GOT3 (cell line): ENCODE data around the gene ACAD8.

Experiments
- DNase-seq: peaks from one replicate; lab custom pipeline; 2025; ENCODE audit warnings: mixed read lengths; lab: John Stamatoyannopoulos, UW

The ACAD8 gene

GRCh38 chr11:134253188-134253993 lies at the start of gene ACAD8, which contains the start of gene THYN1:
Gene ACAD8 (plus strand): TSS chr11:134253568. CDS start chr11:134253601, 33 bp downstream.
Gene THYN1 (minus strand): TSS chr11:134253352. CDS start chr11:134252882, 470 bp downstream.
- peak; percentile 50 for DNase-seq

DNA sequence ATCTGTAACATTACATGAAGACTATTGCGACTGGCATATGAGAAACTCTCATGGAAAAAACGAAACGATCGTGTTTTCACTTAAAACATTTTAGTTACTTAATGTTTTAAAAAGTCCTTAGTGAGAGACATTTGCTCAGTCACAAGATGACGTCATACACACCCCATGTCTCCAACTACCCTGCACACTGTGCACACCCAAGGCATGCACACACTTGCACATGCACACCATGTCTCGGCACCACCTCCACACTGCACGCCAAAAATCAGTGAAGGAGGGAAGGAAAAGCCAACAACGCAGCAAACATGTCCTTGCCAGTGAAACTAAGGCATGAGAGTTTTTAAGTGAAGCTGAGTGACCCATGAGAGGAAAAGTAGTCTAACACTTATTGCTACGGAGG lies 47.6 kb upstream of the ACAD8 start:
- DNase-seq: no peak

GRCh38 chr11:134206185-134206584 lies 47.2 kb upstream of the ACAD8 start:
- DNase-seq: no peak

- no peak for DNase-seq
Measured at GRCh38 chr11:134207538-134208239, 45.7 kb upstream of the ACAD8 start.

DNA sequence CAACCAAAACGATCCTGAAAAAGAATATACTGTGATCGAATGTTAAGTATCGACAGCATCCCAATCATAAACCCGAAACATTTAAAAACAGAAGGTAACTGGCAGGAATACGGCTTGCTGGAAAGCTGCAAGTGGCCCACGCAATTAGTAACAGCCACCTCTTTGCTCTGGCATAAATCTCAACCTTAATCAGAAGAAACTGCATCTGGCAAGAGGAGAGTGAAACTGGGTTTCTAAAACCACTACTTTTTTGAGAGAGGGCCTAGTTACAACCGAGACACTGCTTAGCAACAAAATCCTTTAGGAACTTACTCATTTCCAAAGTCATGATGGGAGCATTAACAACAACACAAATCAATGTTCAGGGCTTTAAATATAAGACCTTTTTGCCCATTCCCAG lies 37.5 kb upstream of the ACAD8 start:
- DNase-seq: no peak

DNA sequence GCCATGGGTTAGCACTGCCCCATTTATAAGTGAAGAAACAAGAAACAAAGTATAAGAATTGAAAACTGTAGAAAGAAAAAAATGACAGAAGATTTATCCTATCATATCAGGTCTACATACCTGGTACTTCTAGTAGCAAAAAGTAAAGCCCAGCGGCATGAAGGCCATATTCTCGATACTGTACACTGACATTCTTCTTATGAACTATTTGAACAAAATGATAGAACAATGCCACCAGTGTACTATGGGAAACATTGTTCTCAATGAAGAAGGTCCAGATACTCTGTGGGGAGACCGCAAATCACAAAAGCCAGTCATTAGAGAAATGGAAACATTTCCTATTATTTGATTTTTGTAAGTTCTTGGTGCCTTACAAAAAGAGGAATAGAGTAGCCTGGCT lies 36.6 kb upstream of the ACAD8 start:
- no peak for DNase-seq

- no peak for DNase-seq
Measured at GRCh38 chr11:134223121-134223520, 30.2 kb upstream of the ACAD8 start.

GRCh38 chr11:134223836-134224709 lies 29.3 kb upstream of the ACAD8 start, which contains the start of the genes NCAPD3 and VPS26B:
Gene NCAPD3 (minus strand): TSS chr11:134223967. CDS start chr11:134223926, 41 bp downstream.
Gene VPS26B (plus strand): TSS chr11:134224671. CDS start chr11:134225123, 452 bp downstream.
- peak; percentile 59 for DNase-seq

DNA sequence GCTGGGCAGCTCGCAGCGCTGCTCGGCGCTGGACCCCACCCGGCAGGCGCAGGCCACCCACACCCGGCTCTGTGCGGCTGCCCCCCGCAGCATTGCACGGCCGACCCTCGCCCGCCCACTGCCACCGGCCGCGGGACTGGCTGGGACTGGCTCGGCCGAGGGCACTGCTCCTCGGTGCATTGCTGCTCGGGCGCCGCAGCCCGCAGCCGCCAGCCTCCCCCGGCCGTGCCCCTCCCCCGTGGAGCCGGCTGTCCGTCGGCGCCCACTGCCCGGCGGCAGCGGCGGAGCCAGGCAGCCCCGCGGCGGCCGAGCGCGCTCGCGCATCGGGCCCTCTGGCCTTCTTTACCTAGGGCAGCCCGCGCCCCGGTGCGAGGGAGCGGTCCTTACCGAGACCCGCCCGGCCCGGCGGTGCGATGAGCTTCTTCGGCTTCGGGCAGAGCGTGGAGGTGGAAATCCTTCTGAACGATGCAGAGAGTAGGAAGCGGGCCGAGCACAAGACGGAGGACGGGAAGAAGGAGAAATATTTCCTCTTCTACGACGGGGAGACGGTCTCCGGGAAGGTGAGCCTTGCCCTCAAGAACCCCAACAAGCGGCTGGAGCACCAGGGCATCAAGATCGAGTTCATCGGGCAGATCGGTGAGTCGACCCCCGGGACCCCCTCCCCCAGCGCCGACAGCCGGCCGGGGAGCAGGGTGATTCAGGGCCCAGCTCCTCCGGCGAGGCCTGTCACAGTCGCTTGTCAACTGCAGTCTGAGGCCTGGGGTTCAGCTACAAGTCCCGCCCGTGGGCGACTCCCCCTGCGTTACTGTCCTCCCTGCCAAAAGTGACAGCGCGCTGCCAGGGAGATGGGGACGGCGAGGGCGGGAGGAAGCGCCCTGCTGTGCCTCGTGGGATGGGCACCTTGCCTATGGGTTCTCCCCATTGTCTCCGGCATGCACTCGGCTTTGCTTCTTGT lies 28.4 kb upstream of the ACAD8 start:
- DNase-seq: no peak

GRCh38 chr11:134226806-134227325 lies 26.5 kb upstream of the ACAD8 start:
- DNase-seq: no peak

DNA sequence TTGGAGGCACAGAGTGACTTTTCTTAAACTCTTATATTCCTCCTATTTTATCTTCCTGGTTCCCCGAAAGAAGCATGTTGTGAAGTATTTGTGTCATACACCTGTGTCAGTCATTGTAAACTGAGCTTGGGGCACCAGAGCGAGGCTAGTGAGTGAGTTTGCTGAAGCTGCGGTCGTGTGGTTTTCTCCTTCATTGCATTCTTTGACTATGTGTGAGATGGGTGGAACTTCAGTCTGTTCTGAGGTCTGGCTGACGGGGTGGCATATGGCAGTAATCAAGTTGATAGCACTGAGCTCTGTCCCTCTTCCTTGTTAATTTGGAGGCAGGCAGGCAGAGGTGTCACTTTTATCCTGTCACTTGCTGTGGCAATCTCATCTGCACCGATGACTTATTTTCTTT lies 24.7 kb upstream of the ACAD8 start:
- no peak for DNase-seq

DNA sequence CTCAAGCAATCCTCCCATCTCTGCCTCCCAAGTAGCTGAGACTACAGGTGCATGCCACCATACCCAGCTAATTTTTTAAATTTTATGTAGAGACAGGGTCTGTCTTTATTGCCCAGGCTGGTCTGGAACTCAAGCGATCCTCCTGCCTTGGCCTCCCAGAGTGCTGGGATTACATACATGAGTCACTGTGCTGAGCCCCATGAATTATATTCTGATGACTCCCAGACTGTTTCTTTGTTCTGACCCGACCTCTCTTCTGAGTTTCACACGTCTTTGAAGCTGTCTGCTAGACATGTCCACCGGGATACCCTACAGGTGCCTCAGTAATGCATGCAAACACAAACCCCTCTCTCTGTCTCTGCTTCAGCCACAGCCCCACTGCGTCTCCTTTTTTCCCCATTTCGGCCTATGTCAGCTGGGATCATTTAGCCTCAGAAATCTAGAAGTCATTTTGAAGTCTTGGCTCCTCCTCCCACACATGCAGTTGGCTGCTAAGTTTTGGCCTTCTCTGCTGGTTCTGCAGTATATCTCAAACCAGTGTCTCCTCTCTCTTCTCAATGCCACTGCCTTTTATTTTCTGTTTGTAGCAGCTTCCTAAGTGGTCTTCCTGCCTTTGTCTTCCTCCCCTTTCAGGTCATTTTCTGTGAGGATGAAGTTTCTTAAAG lies 24.1 kb upstream of the ACAD8 start:
- no peak for DNase-seq

GRCh38 chr11:134230339-134230738 lies 23.0 kb upstream of the ACAD8 start:
- no peak for DNase-seq

DNA sequence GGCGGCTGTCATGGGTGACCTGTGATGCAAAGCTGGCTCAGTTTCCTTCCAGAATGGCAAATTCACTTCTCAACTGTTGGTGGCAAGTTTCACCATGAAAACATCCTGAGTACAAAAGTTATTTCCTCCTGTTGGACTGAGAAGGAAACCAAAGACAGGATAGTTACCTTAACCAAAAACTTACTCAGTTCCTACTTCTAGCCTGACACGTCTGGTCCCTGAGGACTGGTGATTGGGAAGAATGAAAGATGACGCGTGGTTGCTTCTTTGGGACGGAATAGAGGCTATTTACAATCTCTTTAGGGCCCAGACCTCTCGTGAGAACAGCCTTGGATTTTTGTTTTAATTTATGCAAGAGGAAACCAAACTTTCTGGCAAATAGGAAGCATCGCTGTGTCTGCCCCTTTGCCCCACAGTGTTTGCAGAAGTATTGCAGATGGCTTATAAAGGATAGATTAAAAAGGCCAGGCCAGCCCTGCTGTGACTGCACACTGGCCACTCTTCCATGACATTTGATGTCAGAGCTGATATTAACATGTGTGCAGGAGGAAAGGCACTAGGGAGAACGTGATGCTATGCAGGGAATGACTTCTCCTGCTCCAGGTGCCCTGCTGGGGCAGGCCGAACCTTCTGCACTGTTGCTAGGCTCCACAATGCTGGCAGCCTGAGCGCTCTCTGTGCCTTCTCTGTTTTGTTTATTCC lies 21.3 kb upstream of the ACAD8 start:
- no peak for DNase-seq

- no peak for DNase-seq
Measured at GRCh38 chr11:134233729-134234179, 19.6 kb upstream of the ACAD8 start.

DNA sequence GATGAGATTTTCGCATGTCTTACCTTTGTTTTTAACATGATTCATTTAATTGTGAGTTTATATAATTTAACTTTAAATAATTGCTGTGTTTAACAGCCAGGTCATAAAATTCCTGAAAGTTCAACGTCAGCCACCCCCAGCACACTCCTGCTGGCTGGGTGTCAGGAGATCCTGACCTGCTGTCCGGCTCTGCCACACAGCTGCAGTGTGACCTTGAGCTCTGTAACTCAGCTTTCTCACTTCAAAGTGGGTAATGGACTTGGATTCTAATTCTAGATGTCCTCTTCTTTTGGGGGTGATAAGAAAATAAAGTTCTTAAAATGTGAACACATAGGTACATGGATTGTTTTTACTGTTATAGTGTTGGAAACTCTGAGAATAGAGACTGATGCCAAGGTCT lies 18.0 kb upstream of the ACAD8 start:
- no peak for DNase-seq

DNA sequence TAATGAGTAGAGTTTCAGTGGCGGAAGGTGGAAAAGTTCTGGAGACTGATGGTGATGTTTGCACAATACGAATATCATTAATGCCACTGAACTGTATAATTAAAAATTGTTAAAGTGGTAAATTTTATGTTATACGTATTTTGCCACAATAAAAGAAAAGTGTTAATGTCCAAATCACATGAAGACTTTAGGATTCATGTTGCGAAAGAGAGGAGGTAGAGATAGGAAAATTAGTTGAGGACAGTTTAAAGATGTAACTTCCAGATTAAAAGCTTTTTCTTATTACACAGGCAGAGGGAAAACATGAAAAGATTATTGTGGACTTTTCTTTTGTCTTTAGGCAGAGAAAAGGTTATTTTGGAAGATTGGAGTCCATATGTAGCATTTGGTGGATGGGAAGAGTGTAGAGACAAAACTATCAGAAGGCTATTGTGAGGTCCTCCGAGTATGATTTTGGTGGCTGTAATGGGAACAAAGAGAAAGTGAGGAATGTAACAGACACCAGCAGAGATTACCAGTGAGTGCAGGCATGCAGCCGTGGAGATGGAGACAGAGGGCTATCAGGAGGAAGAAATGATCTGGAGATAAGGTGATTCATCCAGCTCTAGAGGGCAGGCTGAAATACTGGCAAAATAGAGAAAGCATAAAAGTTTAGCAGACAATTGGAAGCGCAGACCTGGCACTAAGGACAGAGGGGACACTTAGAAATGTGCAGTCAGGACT lies 16.4 kb upstream of the ACAD8 start:
- no peak for DNase-seq

DNA sequence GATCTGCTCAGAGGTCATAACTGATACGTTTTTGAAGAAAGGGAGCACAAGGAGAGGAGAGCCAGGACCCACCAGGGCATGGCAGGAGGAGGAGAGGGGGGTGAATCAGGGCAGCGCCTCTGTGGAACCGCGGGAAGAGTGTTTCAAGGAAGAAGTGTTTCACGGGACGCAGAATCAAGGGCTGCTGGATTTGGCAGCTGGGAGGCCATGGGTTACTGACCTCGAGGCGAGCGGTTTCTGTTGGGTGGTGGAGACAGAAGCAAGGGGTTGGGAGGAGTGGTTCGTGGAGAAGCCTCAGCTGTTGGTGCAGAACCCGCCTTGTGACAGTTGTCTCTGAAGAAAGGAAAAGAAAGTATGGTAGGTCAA lies 15.8 kb upstream of the ACAD8 start:
- no peak for DNase-seq

- DNase-seq: no peak
Measured at GRCh38 chr11:134238956-134239355, 14.4 kb upstream of the ACAD8 start.
